ENCODE measurements around the gene FAM13A.

DNA sequence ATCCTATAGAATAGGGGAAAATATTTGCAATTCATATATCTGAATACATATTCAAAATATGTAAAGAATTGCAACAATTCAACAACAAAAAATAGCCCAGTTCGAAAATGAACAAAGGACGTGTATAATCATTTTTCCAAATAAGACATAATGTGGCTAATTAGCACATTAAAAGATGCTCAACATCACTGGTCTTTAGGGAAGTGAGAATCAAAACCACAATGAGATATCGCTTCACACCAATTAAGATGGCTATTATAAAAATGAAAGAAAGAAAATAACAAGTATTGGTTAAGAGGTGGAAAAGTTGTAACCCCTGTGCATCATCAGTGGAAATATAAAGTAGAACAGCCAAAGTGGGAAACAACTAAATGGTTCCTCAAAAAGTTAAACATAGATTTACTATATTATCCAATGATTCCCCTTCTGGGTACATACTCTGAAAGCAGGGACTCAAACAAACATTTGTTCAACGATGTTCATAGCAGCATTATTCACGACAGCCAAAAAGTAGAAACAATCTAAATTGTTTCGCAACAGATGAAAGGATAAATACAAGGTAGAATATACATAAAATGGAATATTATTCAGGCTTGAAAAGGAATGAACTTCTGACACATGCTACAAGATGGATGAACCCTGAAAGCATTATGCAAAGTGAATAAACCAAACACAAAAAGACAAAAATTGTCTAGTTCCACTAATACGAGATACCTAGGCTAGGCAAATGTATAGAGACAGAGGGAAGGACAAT, 12.7 kb downstream of the FAM13A start:
- TF ChIP-seq CTCF (IDR thresholded peaks at IDR 0.05) (no peak), POLR2A (IDR thresholded peaks at IDR 0.05) (no peak)

Data from esophagus squamous epithelium (tissue), 4 donors.